Adipocyte (in vitro differentiated cells): ENCODE measurements around the gene ACTMAP.

Experiments
- DNase-seq: peaks from one replicate; pipeline ENCODE4 v3.0.0-alpha.2; 2015; ENCODE audit warnings: low read depth
- H3K27me3 ChIP-seq: replicated peaks from 2 replicates; pipeline ENCODE4 v1.7.0; 2013; ENCODE audit warnings: mild to moderate bottlenecking, low read length, moderate library complexity; ENCODE audit not compliant: control insufficient read depth, insufficient read depth
- H3K36me3 ChIP-seq: 2 replicates; pipeline ENCODE4 v1.7.0; 2013; ENCODE audit warnings: low read length, mild to moderate bottlenecking, moderate library complexity; ENCODE audit not compliant: control insufficient read depth, insufficient read depth, severe bottlenecking
- H3K4me1 ChIP-seq: 2 replicates; pipeline ENCODE4 v1.7.0; 2013; ENCODE audit warnings: mild to moderate bottlenecking, low read length, moderate library complexity; ENCODE audit not compliant: control insufficient read depth, insufficient read depth
- H3K4me3 ChIP-seq: 2 replicates; pipeline ENCODE4 v1.7.0; 2013; ENCODE audit warnings: mild to moderate bottlenecking, low read length, moderate library complexity
- H3K9ac ChIP-seq: 2 replicates; pipeline ENCODE4 v1.7.0; 2013; ENCODE audit warnings: mild to moderate bottlenecking, low read length, moderate library complexity
- H3K9me3 ChIP-seq: 2 replicates; pipeline ENCODE4 v1.7.0; 2013; ENCODE audit warnings: mild to moderate bottlenecking, low read length, moderate library complexity; ENCODE audit not compliant: control insufficient read depth

ACTMAP gene

DNA sequence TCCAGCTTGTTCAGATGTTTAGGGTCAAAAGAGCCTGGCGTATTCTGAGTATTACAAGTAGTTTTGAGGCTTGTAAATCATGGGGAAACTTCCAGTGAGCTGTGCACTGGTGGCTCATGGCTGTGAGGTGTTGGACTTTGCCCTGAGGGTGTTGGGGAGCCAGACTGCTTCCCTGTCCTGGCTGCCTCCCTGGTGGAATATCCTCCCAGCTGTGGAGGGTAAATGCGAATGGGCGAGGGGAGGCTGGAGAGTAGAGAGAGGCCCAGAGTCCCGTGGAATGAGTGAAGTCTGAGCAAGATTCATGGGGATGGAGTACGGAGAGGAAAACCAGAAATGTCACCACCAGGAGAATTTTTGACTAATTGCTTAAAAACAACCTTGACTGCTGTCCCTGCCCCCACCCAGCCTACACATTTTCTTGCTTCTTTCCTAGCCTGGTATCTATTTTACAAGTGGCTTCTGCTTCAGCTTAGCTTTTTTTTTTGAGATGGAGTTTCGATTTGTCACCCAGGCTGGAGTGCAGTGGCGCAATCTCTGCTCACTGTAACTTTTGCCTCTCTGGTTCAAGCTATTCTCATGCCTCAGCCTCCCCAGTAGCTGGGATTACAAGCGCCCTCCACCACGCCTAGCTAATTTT, 4.5 kb upstream of the ACTMAP start:
- H3K4me3 ChIP-seq: no peak overlapping the region
- H3K4me1 ChIP-seq: peaks cover 25% of the 10 kb centered on the region
- H3K36me3 ChIP-seq: peaks cover 32% of the 10 kb centered on the region
- H3K9me3 ChIP-seq: no peaks in the 10 kb centered on the region
- no peak for DNase-seq
- H3K27me3 ChIP-seq: no peaks in the 10 kb centered on the region
- H3K9ac ChIP-seq: peak overlapping the region; percentile 24

DNA sequence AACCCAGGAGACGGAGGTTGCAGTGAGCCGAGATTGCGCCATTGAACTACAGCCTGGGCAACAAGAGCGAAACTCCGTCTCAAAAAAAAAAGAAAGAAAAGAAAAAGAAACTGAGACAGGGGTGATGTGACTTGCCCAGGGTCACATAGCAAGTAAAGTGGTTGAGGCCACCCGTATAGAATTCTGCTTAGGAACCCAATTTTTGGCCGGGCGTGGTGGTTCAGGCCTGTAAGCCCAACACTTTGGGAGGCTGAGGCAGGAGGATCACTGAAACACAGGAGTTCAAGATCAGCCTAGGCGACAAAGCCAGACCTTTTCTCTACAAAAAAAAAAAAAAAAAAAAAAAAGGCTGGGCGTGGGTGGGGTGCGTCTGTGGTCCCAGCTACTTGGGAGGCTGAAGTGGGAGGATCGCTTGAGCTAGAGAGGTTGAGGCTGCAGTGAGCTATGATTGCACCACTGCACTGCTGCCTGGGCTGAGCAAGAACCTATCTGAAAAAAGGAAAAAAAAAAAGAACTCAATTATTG, 2.0 kb upstream of the ACTMAP start:
- peak overlapping the region; percentile 95 for H3K4me3 ChIP-seq
- no peaks in the 10 kb centered on the region for H3K9me3 ChIP-seq
- H3K9ac ChIP-seq: peak overlapping the region; percentile 98
- H3K4me1 ChIP-seq: peaks cover 38% of the 10 kb centered on the region
- H3K36me3 ChIP-seq: peaks cover 14% of the 10 kb centered on the region
- no peaks in the 10 kb centered on the region for H3K27me3 ChIP-seq
- DNase-seq: no peak

- DNase-seq: peak; percentile 99
- H3K4me1 ChIP-seq: peaks cover 33% of the 10 kb centered on the region
- H3K27me3 ChIP-seq: no peaks in the 10 kb centered on the region
- no peaks in the 10 kb centered on the region for H3K9me3 ChIP-seq
- H3K9ac ChIP-seq: peak within 1 kb of the TSS; percentile 98
- peaks cover 3% of the 10 kb centered on the region for H3K36me3 ChIP-seq
- H3K4me3 ChIP-seq: peak within 1 kb of the TSS; percentile 95
Observed at GRCh38 chr19:40750874-40751537, 729 bp upstream of the ACTMAP start, which contains the start of gene SNRPA. SNRPA (plus strand) TSS chr19:40751203; CDS start chr19:40751409, 206 bp downstream.

DNA sequence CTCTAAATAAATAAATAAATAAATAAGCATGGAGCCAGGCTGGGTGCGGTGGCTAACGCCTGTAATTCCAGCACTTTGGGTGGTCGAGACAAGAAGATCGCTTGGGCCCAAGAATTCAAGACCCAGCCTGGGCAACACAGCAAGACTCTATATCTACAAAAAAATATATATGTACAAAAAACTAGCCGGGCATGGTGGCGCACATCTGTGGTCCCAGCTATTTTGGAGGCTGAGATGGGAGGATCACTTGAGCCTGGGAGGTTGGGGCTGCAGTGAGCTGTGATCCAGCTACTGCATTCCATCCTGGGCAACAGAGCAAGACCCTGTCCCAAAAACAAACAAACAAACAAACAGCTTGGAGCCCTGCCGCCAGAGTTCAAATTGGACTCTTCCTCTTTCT, 2.7 kb downstream of the ACTMAP start:
- no peak overlapping the region for H3K9ac ChIP-seq
- no peaks in the 10 kb centered on the region for H3K27me3 ChIP-seq
- DNase-seq: no peak
- no peaks in the 10 kb centered on the region for H3K36me3 ChIP-seq
- H3K4me3 ChIP-seq: no peak overlapping the region
- peaks cover 34% of the 10 kb centered on the region for H3K4me1 ChIP-seq
- no peaks in the 10 kb centered on the region for H3K9me3 ChIP-seq

- Histone ChIP-seq H3K27me3 (no peaks in the 10 kb centered on the region), H3K4me3 (no peak overlapping the region), H3K36me3 (no peaks in the 10 kb centered on the region), H3K9me3 (no peaks in the 10 kb centered on the region), H3K9ac (peak overlapping the region; percentile 67), H3K4me1 (peaks cover 40% of the 10 kb centered on the region)
- peak; percentile 77 for DNase-seq
Observed at GRCh38 chr19:40745402-40745780, 4.9 kb downstream of the ACTMAP start.

DNA sequence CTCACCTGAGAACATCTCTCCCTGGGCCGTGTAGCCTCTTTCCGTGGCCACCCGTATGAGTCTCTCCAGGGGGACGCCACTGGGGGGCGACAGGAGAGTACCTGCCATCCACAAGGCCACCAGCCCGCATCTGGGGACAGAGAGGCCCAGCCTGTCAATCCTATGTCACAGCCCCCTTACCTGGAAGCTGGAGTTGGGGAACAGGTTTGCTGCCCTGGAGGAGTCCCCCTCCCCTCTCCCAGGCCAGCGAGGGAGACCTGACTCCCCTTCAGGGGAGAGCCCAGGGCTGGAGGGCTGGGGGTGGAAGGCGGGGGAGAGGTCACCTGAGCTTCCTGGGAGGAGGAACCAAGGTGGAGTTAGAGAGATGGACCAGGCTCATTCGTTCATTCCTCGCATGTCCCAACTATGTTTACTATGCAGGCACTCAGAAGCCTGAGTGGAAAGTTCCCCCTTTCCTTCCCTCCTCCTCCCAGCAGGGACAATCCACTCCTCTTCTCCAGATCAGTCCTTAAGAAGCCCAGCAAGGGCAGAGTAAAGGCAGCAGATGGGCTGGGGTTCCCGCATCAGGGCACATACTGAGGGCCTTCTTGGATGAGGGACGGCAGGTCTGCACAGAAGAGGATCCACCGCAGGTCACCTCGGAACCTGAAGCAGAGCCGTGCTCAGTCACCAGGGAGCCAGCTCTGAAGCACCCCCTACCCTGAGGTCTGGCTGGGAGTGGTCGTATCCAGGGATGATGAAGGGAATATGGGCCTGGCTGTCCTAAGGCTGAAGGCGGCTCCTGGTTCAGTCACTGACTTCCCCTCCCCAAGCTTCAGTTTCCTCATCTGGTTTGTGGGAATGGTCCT, 5.5 kb downstream of the ACTMAP start:
- Histone ChIP-seq H3K9me3 (no peaks in the 10 kb centered on the region), H3K4me3 (no peak overlapping the region), H3K9ac (peak overlapping the region; percentile 67), H3K27me3 (no peaks in the 10 kb centered on the region), H3K36me3 (peaks cover 5% of the 10 kb centered on the region), H3K4me1 (peaks cover 43% of the 10 kb centered on the region)
- peak; percentile 25 for DNase-seq

DNA sequence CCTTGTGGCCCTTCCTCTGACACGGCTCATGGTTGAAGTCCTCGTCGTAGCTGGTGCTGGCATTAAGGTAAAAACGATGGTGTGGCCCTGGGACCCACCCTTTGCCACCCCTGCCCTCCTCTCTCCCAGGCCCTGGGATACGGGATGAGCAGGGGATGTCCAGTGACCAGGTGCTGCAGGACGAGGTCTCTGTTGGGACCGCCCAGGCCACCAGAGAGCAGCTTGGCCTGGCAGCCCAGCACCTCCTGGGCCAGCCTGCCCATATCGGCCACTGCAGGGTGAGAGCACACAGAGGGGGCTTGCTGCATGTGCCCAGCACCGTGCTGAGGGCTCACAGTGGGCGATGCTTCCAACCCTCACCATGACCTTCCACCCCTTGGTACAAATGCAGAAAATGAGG, 6.4 kb downstream of the ACTMAP start:
- DNase-seq: no peak
- no peaks in the 10 kb centered on the region for H3K9me3 ChIP-seq
- no peak overlapping the region for H3K4me3 ChIP-seq
- H3K27me3 ChIP-seq: no peaks in the 10 kb centered on the region
- peaks cover 44% of the 10 kb centered on the region for H3K4me1 ChIP-seq
- H3K36me3 ChIP-seq: peaks cover 14% of the 10 kb centered on the region
- H3K9ac ChIP-seq: no peak overlapping the region

GRCh38 chr19:40742886-40743285, 7.4 kb downstream of the ACTMAP start:
- peaks cover 38% of the 10 kb centered on the region for H3K4me1 ChIP-seq
- DNase-seq: no peak
- no peak overlapping the region for H3K4me3 ChIP-seq
- H3K9ac ChIP-seq: no peak overlapping the region
- H3K27me3 ChIP-seq: no peaks in the 10 kb centered on the region
- peaks cover 21% of the 10 kb centered on the region for H3K36me3 ChIP-seq
- H3K9me3 ChIP-seq: no peaks in the 10 kb centered on the region

DNA sequence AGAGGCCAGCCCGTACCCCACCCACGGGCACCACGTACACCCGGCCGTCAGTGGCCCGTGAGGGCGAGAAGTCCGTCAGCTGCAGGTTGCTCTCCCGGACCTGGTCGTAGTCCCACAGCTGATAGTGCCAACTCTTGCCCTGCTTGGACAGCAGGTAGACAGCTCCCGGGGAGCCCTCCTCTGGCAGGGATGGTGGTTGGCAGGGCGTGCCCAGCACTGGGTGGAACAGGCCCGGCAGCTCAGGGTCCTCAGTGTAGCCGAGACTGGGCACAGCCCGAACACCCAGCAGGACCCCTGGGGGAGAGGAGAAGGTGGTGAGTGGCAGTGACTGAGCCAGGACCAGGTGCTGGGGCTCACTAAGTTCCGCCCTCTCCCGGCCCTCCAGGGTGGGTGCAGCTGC, 7.8 kb downstream of the ACTMAP start:
- Histone ChIP-seq H3K27me3 (no peaks in the 10 kb centered on the region), H3K36me3 (peaks cover 24% of the 10 kb centered on the region), H3K9me3 (no peaks in the 10 kb centered on the region), H3K4me1 (peaks cover 38% of the 10 kb centered on the region), H3K4me3 (no peak overlapping the region), H3K9ac (no peak overlapping the region)
- DNase-seq: no peak

GRCh38 chr19:40741527-40742390, 8.5 kb downstream of the ACTMAP start:
- Histone ChIP-seq H3K4me3 (no peak overlapping the region), H3K9ac (peak overlapping the region; percentile 25), H3K9me3 (no peaks in the 10 kb centered on the region), H3K27me3 (no peaks in the 10 kb centered on the region), H3K36me3 (peaks cover 32% of the 10 kb centered on the region), H3K4me1 (peaks cover 38% of the 10 kb centered on the region)
- no peak for DNase-seq
